K562 (cell line): ENCODE measurements around the gene PFKFB2. TPM values are rescaled to one million over a fixed set of nuclear protein-coding genes. Genes with fewer than 3 reads are reported as not detected.
A peak's percentile ranks its signal among the peaks of the same experiment; 100 is the strongest.

Experiments used
- MGA ChIP-seq: fragments of 450-650 bp; IDR thresholded peaks from 2 replicates; pipeline ENCODE4 v1.6.1; 2016; ENCODE audit warnings: mild to moderate bottlenecking, moderate library complexity
- SMARCA4 ChIP-seq: fragments of 450-650 bp; IDR thresholded peaks from 2 replicates; pipeline ENCODE4 v1.6.1; 2016
- ZBTB40 ChIP-seq, 2 experiments: fragments of 450-650 bp in 1 of 2; sonication (generic) in 1 of 2; formaldehyde crosslinking in 1 of 2; IDR thresholded peaks; 2 replicates each; pipeline versions ENCODE4 v1.7.1 to v1.9.0; 2016 to 2022; ENCODE audit warnings: inconsistent platforms in 1 of 2, mild to moderate bottlenecking in 1 of 2, missing genetic modification reagents in 1 of 2
- ZNF766 ChIP-seq: fragments of 200-800 bp; sonication (Bioruptor generic); conservative IDR thresholded peaks from 2 replicates; pipeline ENCODE4 v1.6.1; 2016; ENCODE audit warnings: missing genetic modification characterization, missing compliant biosample characterization
- polyA plus RNA-seq, 8 experiments: library from polyadenylated mRNA; depleted of rRNA in 4 of 8; stranded (reverse) in 5 of 8; unstranded in 3 of 8; fragments of >200 nt; fragmentation: Nextera tagmentation in 2 of 8; fragmentation: Illumina TruSeq in 1 of 8; extraction: Ambion mirVana in 2 of 8; extraction: Trizol in 1 of 8; gene quantifications; 2 replicates each; pipeline versions ENCODE4 v1.2.1 to v1.2.3, GENCODE V29; 2011 to 2014; ENCODE audit warnings: inconsistent platforms in 1 of 8, missing spikeins in 1 of 8
- total RNA-seq, 7 experiments: library from RNA; depleted of rRNA in 6 of 7; stranded (reverse); fragments of >200 nt in 6 of 7; fragmentation: Illumina TruSeq in 2 of 7; extraction: Trizol in 2 of 7; gene quantifications; 2 replicates each; pipeline versions ENCODE4 v1.2.1 to v1.2.3, GENCODE V29; 2011 to 2021; ENCODE audit warnings: low replicate concordance in 1 of 7

Gene PFKFB2
- total and polyA plus RNA-seq, 9 of the 15 experiments (the other 6 are each of a cell fraction or from before 2014, with no cell fraction given), result 6.9 to 26.0 (median 16.4) TPM

GRCh38 chr1:207051191-207051943, 1.7 kb upstream of the PFKFB2 start, which contains the start of gene YOD1 (continued):
- peak; percentile 44 for TF ChIP-seq ZBTB40 (IDR thresholded peaks at IDR 0.05)
- TF ChIP-seq ZBTB40 (CRISPR knock-in tag; IDR thresholded peaks at IDR 0.05), result no peak
- TF ChIP-seq ZNF766 (CRISPR knock-in tag), result 0 out of 2 replicates have a peak, but pooled peaks have one; percentile 43
- 0 out of 2 replicates have a peak, but pooled peaks have one; percentile 31 for TF ChIP-seq SMARCA4
- TF ChIP-seq MGA, result peak; percentile 73
